HCT116 (cell line): ENCODE data around the gene TRABD. TPM values are rescaled to one million over a fixed set of nuclear protein-coding genes. Genes with fewer than 3 reads are reported as not detected.

ENCODE experiments used
- ATAC-seq: fragments of 200-7000 bp; cut with Tn5 transposase; 2 replicates; pipeline ENCODE4 v1.9.1; 2020; ENCODE audit warnings: mild to moderate bottlenecking, moderate library complexity
- BruUV-seq: library from RNA; stranded (reverse); fragments of 400-500 nt; replicated peaks from 2 replicates; lab custom pipeline; 2021; lab: Mats Ljungman, UMichigan
- CTCF ChIA-PET: fragments of 300-600 bp; sonication (Branson Sonifier 250); formaldehyde crosslinking; loops from one replicate; lab custom pipeline; 2021; ENCODE audit warnings: antibody characterized with exemption; lab: Charles Lee
- POLR2A ChIA-PET: fragments of 300-600, 350-600 bp; sonication (Branson Sonifier 250); formaldehyde crosslinking; loops from one replicate; lab custom pipeline; 2021; ENCODE audit warnings: antibody characterized with exemption; lab: Charles Lee
- RAD21 ChIA-PET, 2 experiments: fragments of 300-600 bp; sonication (Branson Sonifier 250); formaldehyde crosslinking; loops; one replicate each; lab custom pipeline; 2023; ENCODE audit warnings: low total read pairs in 2 of 2; ENCODE audit not compliant: uncharacterized antibody in 2 of 2, unreplicated experiment in 2 of 2, low non-redundant PET in 1 of 2; lab: Charles Lee
- DNase-seq: peaks from one replicate; pipeline ENCODE4 v3.0.0-alpha.2; 2010; ENCODE audit warnings: low read depth, low spot score
- H2AFZ ChIP-seq: fragments of 200-600 bp; shearing (Covaris generic), sonication (generic); 2 replicates; pipeline ENCODE4 v1.6.1; 2017; ENCODE audit warnings: low read depth, mixed run types, mixed read lengths, antibody characterized with exemption, low read length; ENCODE audit not compliant: poor library complexity, severe bottlenecking
- H3K27ac ChIP-seq: 2 replicates; pipeline ENCODE4 v1.5.1; 2012; ENCODE audit warnings: low read depth, low read length
- H3K27me3 ChIP-seq: fragments of 200-600 bp; sonication (generic); 2 replicates; pipeline ENCODE4 v1.6.1; 2016; ENCODE audit warnings: mixed run types, low read length, mixed read lengths; ENCODE audit not compliant: insufficient read depth
- H3K36me3 ChIP-seq, 2 experiments: fragments of 200-500 bp in 1 of 2; fragments of 200-600 bp in 1 of 2; sonication (Bioruptor generic) in 1 of 2; sonication (generic) in 1 of 2; 2 replicates each; pipeline versions ENCODE4 v1.5.1 to v1.6.1; 2014 to 2016; ENCODE audit warnings: low read length in 2 of 2, inconsistent platforms in 1 of 2, mixed read lengths in 1 of 2, mixed run types in 1 of 2; ENCODE audit not compliant: insufficient read depth in 2 of 2, control insufficient read depth in 1 of 2
- H3K4me1 ChIP-seq, 2 experiments: fragments of 200-600 bp in 1 of 2; sonication (generic) in 1 of 2; 2 replicates each; pipeline versions ENCODE4 v1.5.1 to v1.6.1; 2012 to 2017; ENCODE audit warnings: low read length in 2 of 2, inconsistent platforms in 1 of 2, mild to moderate bottlenecking in 1 of 2, mixed read lengths in 1 of 2, mixed run types in 1 of 2, moderate library complexity in 1 of 2; ENCODE audit not compliant: insufficient read depth in 2 of 2, control insufficient read depth in 1 of 2
- H3K4me2 ChIP-seq: fragments of 200-600 bp; sonication (generic); 2 replicates; pipeline ENCODE4 v1.6.1; 2017; ENCODE audit warnings: mixed run types, low read length, mixed read lengths
- H3K4me3 ChIP-seq, 2 experiments: fragments of 200-600 bp in 1 of 2; sonication (generic) in 1 of 2; replicated peaks in 1 of 2; 2 replicates each; pipeline ENCODE4 v1.5.1; 2011 to 2016; ENCODE audit warnings: low read length in 2 of 2, control low read depth in 1 of 2, low read depth in 1 of 2, mild to moderate bottlenecking in 1 of 2, mixed read lengths in 1 of 2, mixed run types in 1 of 2
- H3K79me2 ChIP-seq: fragments of 200-600 bp; sonication (generic); 2 replicates; pipeline ENCODE4 v1.6.1; 2017; ENCODE audit warnings: mild to moderate bottlenecking, mixed run types, low read length, moderate library complexity, mixed read lengths; ENCODE audit not compliant: insufficient read depth
- H3K9ac ChIP-seq: fragments of 200-600 bp; sonication (generic); 2 replicates; pipeline ENCODE4 v1.6.1; 2016; ENCODE audit warnings: low read length, mixed read lengths
- H3K9me2 ChIP-seq: fragments of 200-600 bp; sonication (generic), shearing (Covaris generic); 2 replicates; pipeline ENCODE4 v1.6.1; 2017; ENCODE audit warnings: mixed run types, mild to moderate bottlenecking, moderate library complexity; ENCODE audit not compliant: insufficient read depth
- H3K9me3 ChIP-seq, 2 experiments: fragments of 200-500 bp in 1 of 2; fragments of 200-600 bp in 1 of 2; sonication (Bioruptor generic) in 1 of 2; sonication (generic) in 1 of 2; 2 replicates each; pipeline ENCODE4 v1.6.1; 2014 to 2017; ENCODE audit warnings: low read length in 2 of 2, mixed read lengths in 2 of 2, inconsistent platforms in 1 of 2, low read depth in 1 of 2, mild to moderate bottlenecking in 1 of 2, mixed run types in 1 of 2, moderate library complexity in 1 of 2; ENCODE audit not compliant: control insufficient read depth in 1 of 2, insufficient read depth in 1 of 2
- H4K20me1 ChIP-seq: fragments of 200-600 bp; sonication (generic), shearing (Covaris generic); 2 replicates; pipeline ENCODE4 v1.6.1; 2017; ENCODE audit warnings: mixed run types, mild to moderate bottlenecking, moderate library complexity; ENCODE audit not compliant: insufficient read depth
- CBX3 ChIP-seq: IDR thresholded peaks from 2 replicates; pipeline ENCODE4 v1.6.1; 2012; ENCODE audit warnings: low read depth
- CEBPB ChIP-seq: IDR thresholded peaks from 2 replicates; pipeline ENCODE4 v1.6.1; 2012; ENCODE audit warnings: low read depth
- EGR1 ChIP-seq: IDR thresholded peaks from 2 replicates; pipeline ENCODE4 v1.6.1; 2012; ENCODE audit warnings: low read depth
- ELF1 ChIP-seq: IDR thresholded peaks from 2 replicates; pipeline ENCODE4 v1.6.1; 2012; ENCODE audit warnings: low read depth, borderline replicate concordance
- EZH2 ChIP-seq: fragments of 200-600 bp; sonication (generic); IDR thresholded peaks from 2 replicates; pipeline ENCODE4 v1.6.1; 2017; ENCODE audit warnings: antibody characterized with exemption, mixed run types
- EZH2phosphoT487 ChIP-seq: fragments of 200-600 bp; IDR thresholded peaks from 2 replicates; pipeline ENCODE4 v1.6.1; 2018; ENCODE audit warnings: antibody characterized with exemption, borderline replicate concordance
- FOSL1 ChIP-seq: IDR thresholded peaks from 2 replicates; pipeline ENCODE4 v1.6.1; 2012; ENCODE audit warnings: low read depth
- JUND ChIP-seq: IDR thresholded peaks from 2 replicates; pipeline ENCODE4 v1.6.1; 2012
- POLR2A ChIP-seq: IDR thresholded peaks from 2 replicates; pipeline ENCODE4 v1.7.0; 2011; ENCODE audit warnings: borderline replicate concordance; ENCODE audit not compliant: insufficient read depth, insufficient read length; ENCODE audit errors: extremely low read depth
- POLR2AphosphoS5 ChIP-seq: IDR thresholded peaks from 2 replicates; pipeline ENCODE4 v1.6.1; 2011; ENCODE audit warnings: mild to moderate bottlenecking, low read depth, low read length, moderate library complexity
- RAD21 ChIP-seq: IDR thresholded peaks from 2 replicates; pipeline ENCODE4 v1.6.1; 2012; ENCODE audit warnings: low read depth, mild to moderate bottlenecking
- SIN3A ChIP-seq: IDR thresholded peaks from 2 replicates; pipeline ENCODE4 v1.6.1; 2012; ENCODE audit warnings: low read depth
- SRF ChIP-seq: IDR thresholded peaks from 2 replicates; pipeline ENCODE4 v1.6.1; 2012; ENCODE audit warnings: low read depth
- TCF7L2 ChIP-seq: IDR thresholded peaks from 2 replicates; pipeline ENCODE4 v1.7.0; 2011; ENCODE audit warnings: borderline replicate concordance, inconsistent platforms; ENCODE audit not compliant: insufficient read depth, insufficient read length; ENCODE audit errors: extremely low read depth
- YY1 ChIP-seq: IDR thresholded peaks from 2 replicates; pipeline ENCODE4 v1.6.1; 2011; ENCODE audit warnings: low read length, low read depth, moderate library complexity, mild to moderate bottlenecking; ENCODE audit not compliant: insufficient replicate concordance; ENCODE audit errors: extremely low read depth
- ZFX ChIP-seq: fragments of 450-650 bp; IDR thresholded peaks from 2 replicates; pipeline ENCODE4 v1.6.1; 2017
- ZNF274 ChIP-seq: fragments of 200-500 bp; sonication (Bioruptor generic); IDR thresholded peaks from 2 replicates; pipeline ENCODE4 v1.6.1; 2014; ENCODE audit warnings: mild to moderate bottlenecking, low read depth, low read length, inconsistent platforms
- intact Hi-C: fragments of 100-400 bp; cut with micrococcal nuclease; formaldehyde crosslinking; loops from 2 replicates; pipeline ENCODE4 v1.10.0; 2022
- total RNA-seq: library from RNA; stranded (reverse); gene quantifications from one replicate; pipeline ENCODE4 v1.2.1, GENCODE V29; 2021; ENCODE audit not compliant: unreplicated experiment
- TF ChIP-seq, protein P1 (sequence below): IDR thresholded peaks from 2 replicates; pipeline ENCODE4 v1.6.1; 2012
- TF ChIP-seq, protein P2 (sequence below): IDR thresholded peaks from 2 replicates; pipeline ENCODE4 v1.6.1; 2012; ENCODE audit warnings: low read depth
- TF ChIP-seq, protein P3 (sequence below), 3 experiments: fragments of 200-600 bp in 1 of 3; sonication (generic) in 1 of 3; IDR thresholded peaks in 2 of 3; conservative IDR thresholded peaks in 1 of 3; 2 replicates each; pipeline ENCODE4 v1.5.1; 2012 to 2017; ENCODE audit warnings: low read depth in 2 of 3, low read length in 2 of 3, antibody characterized with exemption in 1 of 3, borderline replicate concordance in 1 of 3, control low read depth in 1 of 3, mild to moderate bottlenecking in 1 of 3, mixed read lengths in 1 of 3, mixed run types in 1 of 3, moderate library complexity in 1 of 3; ENCODE audit not compliant: insufficient read depth in 1 of 3

The TRABD gene
- total RNA-seq, 1 experiment from 2014 or later: 90.3 TPM

DNA sequence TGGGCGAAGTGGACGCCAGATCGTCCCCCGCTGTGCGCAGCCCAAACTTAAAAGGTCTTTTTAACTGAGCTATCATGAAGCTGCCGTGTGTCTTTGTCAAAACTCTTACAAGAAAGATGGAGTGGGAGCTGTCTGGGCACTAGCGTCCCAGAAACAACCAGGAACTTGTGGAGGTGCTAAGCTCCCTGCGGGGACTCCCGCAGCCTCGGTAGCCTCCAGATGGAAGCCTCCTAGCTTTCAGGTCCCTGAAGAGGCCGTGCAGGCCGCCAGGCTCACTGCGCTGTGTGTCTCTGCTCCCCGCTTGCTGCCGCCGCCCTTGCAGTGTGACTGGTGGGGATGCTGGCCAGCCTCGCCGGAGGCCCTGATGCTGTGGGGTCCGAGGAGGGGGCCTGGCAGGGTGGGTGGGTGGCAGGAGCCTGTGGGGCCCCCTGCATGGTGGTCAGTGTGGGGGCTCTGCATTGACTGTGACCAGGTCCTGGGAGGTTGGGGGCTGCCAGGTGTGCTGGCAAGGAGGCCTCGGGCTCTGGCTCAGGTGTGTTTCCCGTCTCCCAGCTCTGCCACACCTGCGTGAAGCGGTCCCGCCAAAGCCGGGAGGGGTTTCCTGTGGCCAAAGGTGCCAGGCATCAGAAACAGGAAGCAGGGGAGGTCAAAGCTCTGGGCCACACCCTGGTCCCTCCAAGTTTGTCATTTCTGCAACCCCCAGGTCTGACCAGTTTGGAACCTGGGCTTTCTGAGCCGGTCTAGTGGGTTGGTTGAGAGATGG, 1.2 kb downstream of the TRABD start:
- no peaks in the 10 kb centered on the region for H3K36me3 ChIP-seq
- peak overlapping the region; percentile 81 for H3K27ac ChIP-seq
- H4K20me1 ChIP-seq: peaks cover 6% of the 10 kb centered on the region; the same call in 1 of the 2 replicates
- peaks cover 35 to 60% of the 10 kb centered on the region in 2 experiments for H3K4me1 ChIP-seq
- CTCF ChIA-PET: interaction anchor here (0.9 kb wide), 1 partner anchor 38 kb away, joined by 3 read pairs; no protein-coding TSS in a partner anchor
- no peak overlapping the region for H2AFZ ChIP-seq
- H3K9me2 ChIP-seq: no peaks in the 10 kb centered on the region
- POLR2A ChIA-PET: no interaction called here
- peak overlapping the region; percentile 74 to 85 for H3K4me3 ChIP-seq
- H3K9ac ChIP-seq: peak overlapping the region; percentile 90
- RAD21 ChIA-PET: no interaction called here
- BruUV-seq: no TSS peak
- DNase-seq: no peak
- peak overlapping the region; percentile 93 for H3K4me2 ChIP-seq
- no peaks in the 10 kb centered on the region for H3K27me3 ChIP-seq
- H3K9me3 ChIP-seq: no peaks in the 10 kb centered on the region
- TF ChIP-seq POLR2A (no peak), EZH2phosphoT487 (no peak), EGR1 (no peak), ZFX (no peak), ZNF274 (no peak), JUND (no peak), SRF (no peak), TCF7L2 (no peak), CEBPB (no peak), FOSL1 (no peak), CBX3 (no peak), YY1 (no peak), RAD21 (no peak), ELF1 (no peak), SIN3A (no peak), POLR2AphosphoS5 (no peak), EZH2 (no peak)
- TF ChIP-seq, protein P1, sequence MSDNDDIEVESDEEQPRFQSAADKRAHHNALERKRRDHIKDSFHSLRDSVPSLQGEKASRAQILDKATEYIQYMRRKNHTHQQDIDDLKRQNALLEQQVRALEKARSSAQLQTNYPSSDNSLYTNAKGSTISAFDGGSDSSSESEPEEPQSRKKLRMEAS: no peak
- TF ChIP-seq, protein P2, sequence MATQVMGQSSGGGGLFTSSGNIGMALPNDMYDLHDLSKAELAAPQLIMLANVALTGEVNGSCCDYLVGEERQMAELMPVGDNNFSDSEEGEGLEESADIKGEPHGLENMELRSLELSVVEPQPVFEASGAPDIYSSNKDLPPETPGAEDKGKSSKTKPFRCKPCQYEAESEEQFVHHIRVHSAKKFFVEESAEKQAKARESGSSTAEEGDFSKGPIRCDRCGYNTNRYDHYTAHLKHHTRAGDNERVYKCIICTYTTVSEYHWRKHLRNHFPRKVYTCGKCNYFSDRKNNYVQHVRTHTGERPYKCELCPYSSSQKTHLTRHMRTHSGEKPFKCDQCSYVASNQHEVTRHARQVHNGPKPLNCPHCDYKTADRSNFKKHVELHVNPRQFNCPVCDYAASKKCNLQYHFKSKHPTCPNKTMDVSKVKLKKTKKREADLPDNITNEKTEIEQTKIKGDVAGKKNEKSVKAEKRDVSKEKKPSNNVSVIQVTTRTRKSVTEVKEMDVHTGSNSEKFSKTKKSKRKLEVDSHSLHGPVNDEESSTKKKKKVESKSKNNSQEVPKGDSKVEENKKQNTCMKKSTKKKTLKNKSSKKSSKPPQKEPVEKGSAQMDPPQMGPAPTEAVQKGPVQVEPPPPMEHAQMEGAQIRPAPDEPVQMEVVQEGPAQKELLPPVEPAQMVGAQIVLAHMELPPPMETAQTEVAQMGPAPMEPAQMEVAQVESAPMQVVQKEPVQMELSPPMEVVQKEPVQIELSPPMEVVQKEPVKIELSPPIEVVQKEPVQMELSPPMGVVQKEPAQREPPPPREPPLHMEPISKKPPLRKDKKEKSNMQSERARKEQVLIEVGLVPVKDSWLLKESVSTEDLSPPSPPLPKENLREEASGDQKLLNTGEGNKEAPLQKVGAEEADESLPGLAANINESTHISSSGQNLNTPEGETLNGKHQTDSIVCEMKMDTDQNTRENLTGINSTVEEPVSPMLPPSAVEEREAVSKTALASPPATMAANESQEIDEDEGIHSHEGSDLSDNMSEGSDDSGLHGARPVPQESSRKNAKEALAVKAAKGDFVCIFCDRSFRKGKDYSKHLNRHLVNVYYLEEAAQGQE: no peak
- TF ChIP-seq, protein P3, sequence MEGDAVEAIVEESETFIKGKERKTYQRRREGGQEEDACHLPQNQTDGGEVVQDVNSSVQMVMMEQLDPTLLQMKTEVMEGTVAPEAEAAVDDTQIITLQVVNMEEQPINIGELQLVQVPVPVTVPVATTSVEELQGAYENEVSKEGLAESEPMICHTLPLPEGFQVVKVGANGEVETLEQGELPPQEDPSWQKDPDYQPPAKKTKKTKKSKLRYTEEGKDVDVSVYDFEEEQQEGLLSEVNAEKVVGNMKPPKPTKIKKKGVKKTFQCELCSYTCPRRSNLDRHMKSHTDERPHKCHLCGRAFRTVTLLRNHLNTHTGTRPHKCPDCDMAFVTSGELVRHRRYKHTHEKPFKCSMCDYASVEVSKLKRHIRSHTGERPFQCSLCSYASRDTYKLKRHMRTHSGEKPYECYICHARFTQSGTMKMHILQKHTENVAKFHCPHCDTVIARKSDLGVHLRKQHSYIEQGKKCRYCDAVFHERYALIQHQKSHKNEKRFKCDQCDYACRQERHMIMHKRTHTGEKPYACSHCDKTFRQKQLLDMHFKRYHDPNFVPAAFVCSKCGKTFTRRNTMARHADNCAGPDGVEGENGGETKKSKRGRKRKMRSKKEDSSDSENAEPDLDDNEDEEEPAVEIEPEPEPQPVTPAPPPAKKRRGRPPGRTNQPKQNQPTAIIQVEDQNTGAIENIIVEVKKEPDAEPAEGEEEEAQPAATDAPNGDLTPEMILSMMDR (IDR thresholded peaks at IDR 0.05 in 2 of 3, conservative IDR thresholded peaks at IDR 0.05 in 1 of 3; ENCODE audit: borderline replicate concordance in 1 of 3, insufficient read depth in 1 of 3, low read depth in 2 of 3, low read length in 2 of 3): no peak
- peaks cover 58% of the 10 kb centered on the region for H3K79me2 ChIP-seq
- intact Hi-C loops: no loop called here
- ATAC-seq: no peak
